Measurements from ENCODE around the gene GGTA1.

DNA sequence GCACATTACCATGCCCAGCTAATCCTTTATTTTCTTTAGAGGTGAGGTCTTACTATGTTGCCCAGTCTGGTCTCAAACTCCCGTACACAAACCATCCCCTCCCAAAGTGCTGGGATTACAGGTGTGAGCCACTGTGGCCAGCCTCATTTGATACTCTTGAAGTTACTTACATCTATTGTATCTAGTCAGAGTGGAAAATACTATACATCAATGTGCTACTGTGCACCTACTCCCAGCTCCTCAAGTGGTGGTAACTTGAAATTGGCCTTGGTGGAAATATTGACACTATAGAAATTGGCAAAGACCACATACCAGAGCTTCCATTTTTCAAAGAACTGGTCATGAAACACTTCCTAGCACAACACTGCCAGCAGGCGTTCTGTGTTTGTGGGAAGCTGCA, 10.3 kb downstream of the GGTA1 start:
- TF ChIP-seq, protein P1, sequence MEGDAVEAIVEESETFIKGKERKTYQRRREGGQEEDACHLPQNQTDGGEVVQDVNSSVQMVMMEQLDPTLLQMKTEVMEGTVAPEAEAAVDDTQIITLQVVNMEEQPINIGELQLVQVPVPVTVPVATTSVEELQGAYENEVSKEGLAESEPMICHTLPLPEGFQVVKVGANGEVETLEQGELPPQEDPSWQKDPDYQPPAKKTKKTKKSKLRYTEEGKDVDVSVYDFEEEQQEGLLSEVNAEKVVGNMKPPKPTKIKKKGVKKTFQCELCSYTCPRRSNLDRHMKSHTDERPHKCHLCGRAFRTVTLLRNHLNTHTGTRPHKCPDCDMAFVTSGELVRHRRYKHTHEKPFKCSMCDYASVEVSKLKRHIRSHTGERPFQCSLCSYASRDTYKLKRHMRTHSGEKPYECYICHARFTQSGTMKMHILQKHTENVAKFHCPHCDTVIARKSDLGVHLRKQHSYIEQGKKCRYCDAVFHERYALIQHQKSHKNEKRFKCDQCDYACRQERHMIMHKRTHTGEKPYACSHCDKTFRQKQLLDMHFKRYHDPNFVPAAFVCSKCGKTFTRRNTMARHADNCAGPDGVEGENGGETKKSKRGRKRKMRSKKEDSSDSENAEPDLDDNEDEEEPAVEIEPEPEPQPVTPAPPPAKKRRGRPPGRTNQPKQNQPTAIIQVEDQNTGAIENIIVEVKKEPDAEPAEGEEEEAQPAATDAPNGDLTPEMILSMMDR (conservative IDR thresholded peaks at IDR 0.05 in 1 of 2, IDR thresholded peaks at IDR 0.05 in 1 of 2; ENCODE audit: low read depth in 1 of 2, low read length in 2 of 2), result no peak
- TF ChIP-seq EZH2 (IDR thresholded peaks at IDR 0.05; ENCODE audit: low read length, missing control alignments), result no peak

All from fibroblast of lung (primary cell).